NCI-H1930 (cell line): ENCODE measurements around the gene UBB.
"Not testable (repeated sequence)": the region's sequence is repeated elsewhere in the genome, so short reads cannot be mapped to it uniquely, and the experiment has no call there.

Experiments
- DNase-seq, 2 experiments: peaks; one replicate each; lab custom pipeline; 2025; lab: John Stamatoyannopoulos, UW

UBB gene

DNA sequence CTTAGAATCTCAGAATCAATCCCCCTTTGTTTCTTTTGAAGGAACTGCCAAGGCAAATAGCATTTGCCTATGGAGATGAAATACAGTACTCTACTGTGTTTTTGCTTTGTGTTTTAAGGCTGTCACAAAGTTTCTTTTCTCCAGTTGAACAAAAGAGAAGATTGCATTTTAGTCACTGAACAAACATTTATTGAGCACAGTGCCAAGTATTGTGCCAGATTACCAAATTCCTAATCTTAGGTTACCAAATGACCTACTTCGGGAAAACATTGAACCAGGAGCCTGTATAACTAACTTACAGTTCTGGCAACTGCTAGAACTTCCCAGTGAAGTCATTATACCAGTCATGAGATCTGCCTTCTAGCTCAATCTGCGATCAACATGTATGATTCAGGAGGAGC lies 3.0 kb upstream of the UBB start:
- DNase-seq, result no peak

DNA sequence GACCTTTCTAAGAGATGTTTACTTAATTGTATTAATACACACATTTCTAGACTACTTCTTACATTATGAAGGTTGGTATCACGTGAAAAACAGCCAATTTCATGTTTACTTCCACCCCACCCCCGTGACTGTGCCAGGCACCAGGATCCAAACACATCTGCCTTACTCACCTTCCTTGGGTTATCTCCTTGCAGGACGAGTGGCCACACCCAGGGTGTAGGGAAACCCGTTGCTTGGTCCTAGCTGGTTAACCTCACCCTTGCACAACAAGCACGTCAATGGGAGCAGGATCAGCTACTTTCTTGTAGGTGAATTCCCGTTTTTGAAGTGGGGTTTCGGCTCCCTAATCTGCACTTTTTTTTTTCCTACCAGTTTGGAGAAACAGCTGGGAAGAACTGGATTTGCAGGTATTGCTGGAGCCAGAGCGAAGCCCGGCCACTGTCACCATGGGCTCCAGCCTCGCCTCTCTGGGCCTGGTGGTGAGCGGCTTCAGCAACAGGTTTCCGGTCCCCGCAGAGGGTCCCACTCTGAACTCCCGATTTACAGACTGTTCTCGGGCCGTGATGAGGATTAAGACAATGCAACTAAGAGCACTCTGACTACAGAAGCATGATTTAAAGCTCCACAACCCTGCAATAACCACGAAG lies 2.1 kb upstream of the UBB start:
- no peak for DNase-seq

DNA sequence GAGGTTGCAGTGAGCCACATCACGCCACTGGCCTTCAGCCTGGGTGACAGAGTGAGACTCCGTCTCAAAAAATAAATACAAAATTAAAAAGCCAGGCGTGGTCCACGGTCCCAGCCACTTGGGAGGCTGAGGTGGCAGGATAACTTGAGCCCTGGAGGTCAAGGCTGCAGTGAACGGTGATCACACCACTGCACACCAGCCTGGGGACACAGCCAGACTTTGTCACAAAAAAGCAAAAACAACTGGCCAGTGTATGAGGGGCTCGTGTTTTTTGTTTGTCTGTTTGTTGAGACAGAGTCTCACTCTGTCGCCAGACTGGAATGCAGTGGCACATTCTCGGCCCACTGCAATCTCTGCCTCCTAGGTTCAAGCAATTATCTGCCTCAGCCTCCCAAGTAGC lies 1.2 kb upstream of the UBB start:
- no peak for DNase-seq

DNA sequence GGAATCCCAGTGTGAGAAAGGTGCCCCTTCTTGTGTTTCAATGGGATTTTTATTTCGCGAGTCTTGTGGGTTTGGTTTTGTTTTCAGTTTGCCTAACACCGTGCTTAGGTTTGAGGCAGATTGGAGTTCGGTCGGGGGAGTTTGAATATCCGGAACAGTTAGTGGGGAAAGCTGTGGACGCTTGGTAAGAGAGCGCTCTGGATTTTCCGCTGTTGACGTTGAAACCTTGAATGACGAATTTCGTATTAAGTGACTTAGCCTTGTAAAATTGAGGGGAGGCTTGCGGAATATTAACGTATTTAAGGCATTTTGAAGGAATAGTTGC lies 567 bp downstream of the UBB start:
- no peak for DNase-seq

DNA sequence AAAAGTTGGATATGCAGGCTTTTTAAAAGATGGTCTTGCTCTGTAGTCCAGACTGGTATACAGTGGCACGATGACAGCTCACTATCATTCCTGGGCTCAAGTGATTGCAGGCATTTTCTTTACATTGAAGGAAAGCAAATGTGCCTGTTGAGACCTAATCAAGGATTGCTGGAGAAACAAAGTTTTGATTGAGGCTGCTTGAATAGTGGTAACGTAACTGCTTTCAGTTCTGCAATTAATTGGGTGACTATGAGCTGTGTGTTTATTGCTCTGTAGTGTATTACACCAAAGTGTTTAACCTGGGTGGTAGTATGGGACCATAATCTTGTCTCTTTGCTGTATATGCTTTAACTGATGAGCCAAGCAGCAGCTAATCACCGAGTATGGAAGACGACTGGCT lies 2.3 kb downstream of the UBB start:
- no peak for DNase-seq

DNA sequence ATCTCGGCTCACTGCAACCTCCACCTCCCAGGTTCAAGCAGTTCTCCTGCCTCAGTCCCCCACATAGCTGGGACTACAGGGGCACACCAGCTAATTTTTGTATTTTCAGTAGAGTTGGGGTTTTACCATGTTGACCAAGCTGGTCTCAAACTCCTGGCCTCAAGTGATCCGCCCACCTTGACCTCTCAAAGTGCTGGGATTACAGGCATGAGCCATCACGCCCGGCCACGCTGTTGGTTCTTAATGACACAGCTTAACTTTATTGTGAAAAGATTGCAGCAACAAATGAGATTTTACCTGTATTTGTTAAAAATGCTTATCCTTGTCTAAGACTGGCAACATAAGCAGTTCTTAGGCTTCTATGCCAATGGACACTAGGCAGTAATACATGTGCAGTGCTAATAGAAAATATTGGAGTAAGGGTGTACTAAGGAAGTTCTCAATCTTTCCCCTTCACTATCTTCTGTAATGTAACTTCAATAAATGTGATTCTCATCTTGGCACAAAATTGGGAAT lies 2.9 kb downstream of the UBB start:
- no peak for DNase-seq

DNA sequence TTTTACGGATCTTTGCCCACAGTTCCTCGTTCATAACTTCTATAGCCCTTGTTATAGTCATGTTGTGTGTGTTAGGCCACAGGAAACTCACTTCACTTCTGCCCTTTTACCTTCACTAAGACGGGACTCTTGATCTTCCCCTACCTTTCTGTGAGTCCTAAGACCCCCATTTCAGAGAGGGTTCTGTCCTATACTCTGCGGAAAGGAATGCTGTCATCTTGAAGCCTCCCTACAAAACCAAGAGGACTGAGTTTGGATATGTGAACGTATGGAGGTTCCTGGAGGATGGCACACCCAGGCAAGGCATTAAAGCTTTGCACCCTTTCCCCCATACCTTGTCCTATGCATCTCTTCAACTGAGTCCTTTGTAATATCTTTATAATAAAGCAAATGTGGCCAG lies 3.7 kb downstream of the UBB start:
- DNase-seq, result no peak

DNA sequence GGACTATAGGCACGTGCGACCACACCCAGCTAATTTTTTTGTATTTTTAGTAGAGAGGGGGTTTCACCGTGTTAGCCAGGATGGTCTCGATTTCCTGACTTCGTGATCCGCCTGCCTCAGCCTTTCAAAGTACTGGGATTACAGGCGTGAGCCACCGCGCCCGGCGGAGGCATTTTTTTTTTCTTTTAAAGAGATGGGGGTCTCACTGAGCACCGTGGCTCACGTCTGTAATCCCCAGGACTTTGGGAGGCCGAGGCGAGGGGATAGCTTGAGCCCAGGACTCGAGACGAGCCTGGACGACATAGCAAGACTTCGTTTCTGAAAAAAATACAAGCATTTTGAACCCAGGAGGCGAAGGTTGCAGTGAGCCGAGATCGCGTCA lies 5.2 kb downstream of the UBB start:
- not testable (repeated sequence) for DNase-seq

DNA sequence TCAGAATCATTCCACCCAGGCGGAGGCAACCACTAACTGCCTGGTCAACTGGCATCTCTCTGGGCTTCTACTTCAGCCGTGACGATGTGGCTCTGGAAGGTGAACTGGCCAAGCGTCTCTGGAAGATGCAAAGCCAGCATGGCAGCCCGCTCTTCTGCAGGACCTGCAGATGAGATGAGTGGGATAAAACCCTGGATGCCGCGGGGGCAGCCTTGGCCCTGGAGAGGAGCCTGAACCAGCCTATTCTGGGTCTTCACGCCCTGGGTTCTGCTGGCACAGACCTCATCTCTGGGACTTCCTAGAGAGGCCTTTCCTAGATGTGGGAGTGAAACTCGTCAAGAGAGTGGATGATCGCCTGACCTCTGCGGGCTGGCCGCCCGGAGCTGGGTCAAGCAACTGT lies 10.6 kb downstream of the UBB start:
- no peak for DNase-seq

DNA sequence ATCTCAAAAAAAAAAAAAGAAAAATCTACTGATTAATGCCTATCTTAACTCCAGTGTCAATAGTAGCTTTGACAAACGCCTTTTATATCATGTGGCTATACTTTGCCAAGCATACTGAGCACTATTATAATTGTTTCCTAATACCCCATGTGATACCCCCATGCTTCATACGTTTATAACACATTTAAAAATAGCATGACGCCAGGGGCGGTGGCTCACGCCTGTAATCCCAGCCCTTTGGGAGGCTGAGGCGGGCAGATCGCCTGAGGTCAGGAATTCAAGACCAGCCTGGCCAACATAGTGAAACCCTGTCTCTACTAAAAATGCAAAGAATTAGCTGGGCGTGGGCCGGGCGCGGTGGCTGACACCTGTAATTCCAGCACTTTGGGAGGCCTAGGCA lies 11.6 kb downstream of the UBB start:
- not testable (repeated sequence) for DNase-seq

DNA sequence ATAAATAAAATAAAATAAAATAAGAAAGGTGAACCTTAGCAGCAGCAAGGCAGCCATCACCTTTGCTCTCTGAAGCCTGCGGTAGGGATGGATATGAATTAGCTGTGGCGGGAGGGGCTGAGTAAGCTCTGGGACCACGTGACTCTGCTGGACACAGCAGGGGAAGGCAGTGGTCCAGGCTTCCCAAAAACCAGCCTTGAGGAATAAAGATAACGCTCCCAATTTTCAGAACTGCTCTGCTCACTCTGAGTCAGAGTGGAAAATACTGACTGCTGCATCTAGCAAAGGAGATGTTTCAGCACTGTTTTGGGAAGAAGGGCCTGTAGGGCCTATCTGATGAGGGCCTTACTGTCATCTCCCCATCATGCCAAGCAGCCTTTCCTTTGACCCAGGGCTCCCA lies 15.0 kb downstream of the UBB start:
- not testable (repeated sequence) for DNase-seq

DNA sequence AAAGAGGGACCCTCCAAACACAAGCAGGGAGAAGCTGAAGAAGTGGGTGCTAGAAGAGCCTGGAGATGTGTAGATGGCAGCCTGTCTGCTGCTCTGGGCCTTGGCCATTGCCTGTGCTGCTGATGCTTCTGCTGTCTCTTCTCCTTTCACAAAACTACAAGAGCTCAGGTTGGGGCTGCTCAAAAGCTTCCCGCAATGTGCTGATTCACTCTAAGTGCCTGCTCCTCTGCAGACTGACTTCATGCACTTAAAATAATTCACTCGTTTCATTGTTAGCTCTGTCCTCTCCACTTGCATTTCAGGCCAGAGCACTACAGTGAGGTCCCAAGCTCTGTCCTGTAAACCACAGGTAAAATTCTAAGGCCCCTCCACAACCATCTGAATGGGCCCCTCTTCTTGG lies 15.8 kb downstream of the UBB start:
- DNase-seq, result not testable (repeated sequence)

DNA sequence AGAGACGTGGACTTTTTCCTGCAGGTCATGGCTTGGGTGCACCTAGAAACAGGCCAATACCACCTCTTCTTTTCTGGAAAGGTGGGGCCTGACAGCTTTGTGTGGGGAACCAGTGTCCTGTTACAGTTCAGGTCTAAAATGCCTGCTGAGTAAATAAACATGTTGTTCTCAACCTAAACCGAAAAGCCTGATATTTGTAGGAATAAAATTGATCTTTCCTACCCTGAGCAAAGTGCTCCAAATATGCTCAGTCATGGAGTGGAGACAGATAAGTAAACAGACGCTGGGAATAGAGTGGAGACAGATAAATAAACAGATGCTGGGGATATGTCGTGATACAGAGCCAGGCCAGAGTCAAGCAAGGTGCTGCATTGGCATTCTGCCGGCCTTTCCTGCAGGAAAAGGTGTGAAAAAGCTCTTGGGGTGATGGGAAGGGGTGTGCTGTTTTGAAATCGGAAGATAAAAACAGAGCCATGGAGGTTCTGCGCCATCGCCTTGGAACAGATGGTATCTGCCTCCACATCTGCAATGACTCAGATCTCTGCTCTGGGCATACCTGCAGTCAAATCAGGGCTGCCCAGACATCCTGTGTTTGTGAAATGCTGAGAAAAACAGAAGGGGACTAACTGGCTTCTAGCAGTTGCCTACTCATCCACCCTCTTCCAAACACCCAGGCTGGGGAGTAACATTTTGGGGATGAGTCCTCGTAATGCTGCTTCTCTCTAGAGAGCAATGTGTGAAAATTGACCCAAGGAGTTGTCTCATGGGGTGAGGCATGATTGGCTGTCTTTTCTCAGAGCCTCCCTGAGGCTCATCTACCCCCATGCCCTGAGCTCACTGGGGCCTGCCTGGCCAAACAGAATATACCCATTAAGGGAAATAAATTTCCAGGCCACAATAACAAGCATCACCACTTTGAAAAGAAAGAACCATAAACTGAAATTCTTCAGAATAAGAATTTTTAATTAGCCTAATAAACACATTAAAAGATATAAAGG lies 17.7 kb downstream of the UBB start:
- DNase-seq, result no peak

DNA sequence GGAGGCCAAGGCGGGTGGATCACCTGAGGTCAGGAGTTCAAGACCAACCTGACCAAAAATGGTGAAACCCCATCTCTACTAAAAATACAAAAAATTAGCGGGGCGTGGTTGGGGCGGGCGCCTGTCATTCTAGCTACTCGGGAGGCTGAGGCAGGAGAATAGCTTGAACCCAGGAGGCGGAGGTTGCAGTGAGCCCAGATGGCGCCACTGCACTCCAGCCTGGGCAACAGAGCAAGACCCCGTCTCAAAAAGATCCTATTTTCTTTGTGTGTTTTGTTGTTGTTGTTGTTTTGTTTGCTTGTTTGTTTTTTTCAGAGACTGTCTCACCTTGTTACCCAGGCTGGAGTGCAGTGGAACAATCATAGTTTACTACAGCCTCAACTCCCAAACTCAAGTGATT lies 23.0 kb downstream of the UBB start:
- DNase-seq, result not testable (repeated sequence)

DNA sequence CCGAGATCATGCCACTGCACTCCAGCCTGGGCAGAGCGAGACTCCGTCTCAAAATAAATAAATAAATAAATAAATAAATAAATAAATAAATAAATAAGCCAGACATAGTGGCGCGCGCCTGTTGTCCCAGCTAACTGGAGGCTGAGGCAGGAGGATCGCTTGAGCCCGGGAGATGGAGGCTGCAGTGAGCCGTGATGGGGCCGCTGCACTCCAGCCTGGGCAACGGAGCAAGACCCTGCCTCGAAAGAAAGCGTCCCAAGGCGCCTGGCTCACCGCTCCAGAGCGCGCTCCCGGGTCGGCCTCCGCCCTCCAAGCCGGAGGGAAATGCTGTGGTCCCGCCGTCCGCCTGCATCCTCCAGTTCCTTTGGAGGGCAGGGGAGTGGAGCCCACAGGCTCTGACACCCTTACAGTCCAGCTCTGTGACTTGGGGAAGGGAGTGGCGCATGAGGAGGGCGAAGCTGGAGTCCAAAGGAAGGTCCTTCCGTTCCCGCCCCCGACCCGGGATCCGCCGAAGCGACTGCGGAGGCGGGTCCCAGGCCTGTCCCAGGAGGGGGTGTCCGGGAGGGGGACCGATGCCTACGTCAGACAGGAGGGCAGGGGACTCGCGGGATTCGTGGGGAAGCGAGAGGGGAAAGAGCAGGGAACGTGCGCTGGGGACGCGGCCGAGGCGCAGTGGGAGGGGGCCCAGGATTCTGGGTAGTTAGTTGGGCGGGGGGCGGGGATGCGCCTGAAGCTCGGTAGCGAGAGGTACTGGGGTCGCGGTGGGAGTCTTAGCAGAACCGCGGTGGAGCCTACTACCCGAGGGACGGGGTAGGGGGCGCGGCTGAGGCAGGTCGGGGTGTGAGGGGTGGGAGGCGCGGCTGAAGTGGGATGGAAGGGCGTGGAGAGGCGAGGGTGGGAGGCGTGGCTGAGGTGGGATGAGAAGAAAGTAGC lies 26.1 kb downstream of the UBB start:
- DNase-seq, result peak; percentile 38 to 55

DNA sequence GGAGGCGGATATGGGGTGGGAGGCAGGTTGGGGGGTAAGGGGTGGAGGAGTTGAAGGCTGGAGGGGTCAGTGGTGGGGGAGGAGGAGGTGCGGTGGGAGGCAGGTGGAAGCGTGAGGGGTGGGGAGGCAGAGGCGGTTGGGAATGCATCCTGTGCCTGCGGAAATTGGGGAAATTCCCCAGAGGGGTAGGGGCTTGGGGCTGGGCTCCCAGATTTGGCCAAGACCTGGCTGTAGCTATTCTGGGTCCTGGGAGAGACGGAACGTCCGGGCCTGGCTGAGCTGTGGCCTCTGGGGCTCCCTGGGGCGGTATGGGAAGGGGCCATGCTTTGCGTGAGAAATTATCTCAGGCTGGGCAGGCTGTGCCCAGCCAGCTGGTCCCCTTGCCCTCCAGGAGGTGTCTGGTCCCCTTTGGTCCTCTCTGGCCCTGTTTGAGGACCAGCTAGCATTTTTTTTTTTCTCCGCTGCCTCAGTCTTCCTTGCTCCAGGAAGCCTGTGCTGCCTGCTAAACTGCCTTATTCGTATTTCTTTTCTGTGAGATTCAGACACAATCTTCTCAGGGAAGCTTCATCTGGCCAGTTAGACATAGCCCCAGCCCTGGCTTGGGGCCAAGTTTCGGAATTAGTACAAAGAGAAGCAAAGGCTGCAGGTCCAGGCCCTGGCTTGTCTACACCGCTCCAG lies 27.2 kb downstream of the UBB start:
- no peak for DNase-seq

DNA sequence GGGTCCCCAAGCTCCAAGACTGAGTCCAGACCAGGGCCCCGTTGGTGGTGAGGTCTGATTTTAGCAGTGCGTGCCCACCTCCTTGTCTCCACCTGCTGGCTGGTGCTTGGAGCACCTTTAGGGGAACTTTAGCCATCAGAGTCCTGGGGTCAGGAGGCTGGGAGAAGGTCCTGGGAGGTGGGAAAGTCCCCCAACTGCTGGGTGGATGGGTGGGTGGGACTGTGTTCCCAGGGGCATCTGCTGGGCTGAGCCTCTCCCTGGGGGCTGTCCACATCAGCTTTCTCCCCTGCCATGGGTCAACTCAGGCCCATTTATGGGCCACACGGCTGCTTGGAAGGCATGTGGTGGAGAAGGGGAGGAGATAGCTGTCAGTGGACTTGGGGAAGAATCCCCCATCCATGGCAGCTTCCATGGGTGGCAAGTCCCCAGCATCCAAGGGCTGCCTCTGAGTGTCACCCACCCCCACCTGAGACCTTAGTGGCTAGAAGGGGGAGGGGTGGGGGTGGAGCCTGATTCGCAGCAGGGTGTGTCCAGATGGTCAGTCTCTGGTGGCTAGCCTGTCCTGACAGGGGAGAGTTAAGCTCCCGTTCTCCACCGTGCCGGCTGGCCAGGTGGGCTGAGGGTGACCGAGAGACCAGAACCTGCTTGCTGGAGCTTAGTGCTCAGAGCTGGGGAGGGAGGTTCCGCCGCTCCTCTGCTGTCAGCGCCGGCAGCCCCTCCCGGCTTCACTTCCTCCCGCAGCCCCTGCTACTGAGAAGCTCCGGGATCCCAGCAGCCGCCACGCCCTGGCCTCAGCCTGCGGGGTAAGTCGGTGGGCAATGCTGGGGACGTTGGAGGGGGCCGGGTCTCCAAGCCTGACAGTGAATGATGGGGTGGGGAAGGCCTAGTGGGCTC lies 34.4 kb downstream of the UBB start, which contains the start of gene TRPV2:
Gene TRPV2 (plus strand): TSS at position 541 of the 894 bp plus-strand sequence. CDS start 2,098 bp downstream, outside the sequence.
- DNase-seq, result no peak

DNA sequence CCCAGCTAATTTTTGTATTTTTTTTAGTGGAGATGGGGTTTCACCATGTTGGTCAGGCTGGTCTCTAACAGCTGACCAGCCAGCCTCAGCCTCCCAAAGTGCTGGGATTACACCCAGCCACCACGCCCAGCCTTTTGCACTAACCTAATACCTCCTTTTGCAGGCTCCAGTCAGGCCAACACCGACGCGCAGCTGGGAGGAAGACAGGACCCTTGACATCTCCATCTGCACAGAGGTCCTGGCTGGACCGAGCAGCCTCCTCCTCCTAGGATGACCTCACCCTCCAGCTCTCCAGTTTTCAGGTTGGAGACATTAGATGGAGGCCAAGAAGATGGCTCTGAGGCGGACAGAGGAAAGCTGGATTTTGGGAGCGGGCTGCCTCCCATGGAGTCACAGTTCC lies 36.5 kb downstream of the UBB start:
- no peak for DNase-seq

DNA sequence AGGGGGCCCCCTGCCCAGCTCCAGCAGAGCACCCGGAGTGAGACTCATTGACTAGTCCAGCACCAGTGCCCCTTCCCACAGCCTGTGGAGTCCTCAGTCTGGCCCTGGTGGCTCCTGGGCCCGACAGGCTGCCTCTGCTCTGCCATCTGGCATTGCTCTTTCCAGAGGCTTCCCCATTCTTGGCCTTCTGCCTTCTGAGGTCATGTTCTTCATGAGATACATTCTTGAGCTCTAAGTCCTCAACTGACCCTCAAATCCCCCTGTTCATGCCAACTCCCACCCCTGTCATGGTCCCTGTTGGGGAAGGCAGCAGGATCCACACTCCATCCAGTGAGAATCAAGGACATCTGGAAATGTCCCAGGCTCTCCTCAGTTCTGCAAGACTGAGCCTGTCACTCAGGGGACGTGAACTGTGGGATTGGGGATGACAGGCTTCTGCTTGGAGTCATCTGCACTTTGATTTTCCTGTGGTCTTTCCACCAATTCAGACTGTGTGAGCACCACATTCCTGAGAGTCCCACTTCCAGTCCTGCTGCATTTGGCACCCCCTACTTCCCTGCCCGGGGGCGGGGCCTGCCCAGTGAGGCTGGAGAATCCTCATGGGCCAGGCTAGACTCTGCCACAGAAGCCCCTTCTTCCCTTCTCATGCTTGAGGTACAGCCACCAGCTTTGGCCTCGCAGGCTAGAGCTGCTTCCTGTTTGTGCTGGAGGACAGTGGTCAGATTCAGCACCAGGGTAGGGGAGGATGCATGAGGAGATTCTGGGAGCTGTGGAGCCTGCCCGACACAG lies 37.2 kb downstream of the UBB start:
- no peak for DNase-seq

DNA sequence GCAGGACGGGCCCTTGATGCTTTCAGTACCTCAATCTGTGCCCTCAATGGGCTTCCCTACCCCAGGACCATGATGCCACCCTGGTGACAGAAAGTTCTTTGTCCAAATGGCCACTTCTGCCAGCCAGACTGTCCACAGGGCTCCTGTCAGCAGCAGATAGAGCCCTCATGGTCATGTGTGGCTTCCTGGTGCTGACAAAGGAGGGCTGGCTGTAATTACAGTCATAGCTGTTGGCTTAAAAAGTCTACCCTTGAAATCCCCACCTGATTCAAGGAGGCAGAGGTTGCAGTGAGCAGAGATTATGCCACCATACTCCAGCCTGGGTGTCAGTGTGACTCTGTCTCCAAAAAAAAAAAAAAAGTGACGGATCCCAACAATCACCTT lies 37.8 kb downstream of the UBB start:
- DNase-seq, result no peak
